HG03521 (cell line): ENCODE results near the gene ROBO2.

Experiments
- ATAC-seq: cut with Tn5 transposase; IDR thresholded peaks from one replicate; pipeline ENCODE4 v1.9.1; 2021; ENCODE audit warnings: mild to moderate bottlenecking, moderate library complexity; ENCODE audit not compliant: unreplicated experiment

Gene ROBO2

GRCh38 chr3:77039606-77040171 lies at the start of gene ROBO2:
TSS of gene ROBO2 (plus strand) at chr3:77040099. CDS start at chr3:77040786, 687 bp downstream.
- no peak for ATAC-seq

- ATAC-seq = no peak
Observed at GRCh38 chr3:76990606-76991005, 49.3 kb upstream of the ROBO2 start.

GRCh38 chr3:76991165-76991564 lies 48.7 kb upstream of the ROBO2 start:
- no peak for ATAC-seq

- ATAC-seq = no peak
Observed at GRCh38 chr3:76997733-76998132, 42.2 kb upstream of the ROBO2 start.

GRCh38 chr3:76998555-76998954 lies 41.3 kb upstream of the ROBO2 start:
- ATAC-seq = no peak

GRCh38 chr3:77001062-77001701 lies 38.7 kb upstream of the ROBO2 start:
- ATAC-seq = no peak

GRCh38 chr3:77014226-77014625 lies 25.7 kb upstream of the ROBO2 start:
- no peak for ATAC-seq

GRCh38 chr3:77025471-77025870 lies 14.4 kb upstream of the ROBO2 start:
- ATAC-seq = no peak

GRCh38 chr3:77026904-77027634 lies 12.8 kb upstream of the ROBO2 start:
- ATAC-seq = no peak

- no peak for ATAC-seq
Observed at GRCh38 chr3:77028005-77028404, 11.9 kb upstream of the ROBO2 start.

GRCh38 chr3:77038468-77038929 lies 1.4 kb upstream of the ROBO2 start:
- ATAC-seq = no peak

- ATAC-seq = no peak
Observed at GRCh38 chr3:77038930-77039605, 831 bp upstream of the ROBO2 start.

GRCh38 chr3:77040216-77040615 lies 317 bp downstream of the ROBO2 start:
- ATAC-seq = no peak

- no peak for ATAC-seq
Observed at GRCh38 chr3:77040926-77041722, 1.2 kb downstream of the ROBO2 start.

- ATAC-seq = no peak
Observed at GRCh38 chr3:77041811-77042210, 1.9 kb downstream of the ROBO2 start.

- no peak for ATAC-seq
Observed at GRCh38 chr3:77042343-77042742, 2.4 kb downstream of the ROBO2 start.

GRCh38 chr3:77042882-77043281 lies 3.0 kb downstream of the ROBO2 start:
- ATAC-seq = no peak

- no peak for ATAC-seq
Observed at GRCh38 chr3:77045686-77046085, 5.8 kb downstream of the ROBO2 start.

GRCh38 chr3:77048186-77048585 lies 8.3 kb downstream of the ROBO2 start:
- no peak for ATAC-seq

GRCh38 chr3:77051591-77051990 lies 11.7 kb downstream of the ROBO2 start:
- ATAC-seq = no peak

GRCh38 chr3:77052051-77052501 lies 12.2 kb downstream of the ROBO2 start:
- no peak for ATAC-seq
